K562 (cell line): Measurements from ENCODE around the gene CHST14. TPM values are rescaled to one million over a fixed set of nuclear protein-coding genes. Genes with fewer than 3 reads are reported as not detected.

Source experiments
- AFF1 ChIP-seq, 2 experiments: fragments of 450-650 bp; IDR thresholded peaks; 2 replicates each; pipeline ENCODE4 v1.6.1; 2018; ENCODE audit warnings: mild to moderate bottlenecking in 2 of 2, low read depth in 1 of 2; ENCODE audit not compliant: partially characterized antibody in 2 of 2
- ATF3 ChIP-seq, 2 experiments: fragments of 450-650 bp in 1 of 2; sonication (generic) in 1 of 2; formaldehyde crosslinking in 1 of 2; IDR thresholded peaks in 1 of 2; conservative IDR thresholded peaks in 1 of 2; 2 replicates each; pipeline versions ENCODE4 v1.6.1 to v1.8.1; 2016 to 2023; ENCODE audit warnings: mild to moderate bottlenecking in 2 of 2, moderate library complexity in 2 of 2, inconsistent platforms in 1 of 2, missing genetic modification reagents in 1 of 2
- CHD1 ChIP-seq: fragments of 200-600 bp; sonication (generic); IDR thresholded peaks from one replicate; pipeline ENCODE4 v1.6.1; 2012; ENCODE audit warnings: mild to moderate bottlenecking, moderate library complexity, low read length, inconsistent platforms
- ESRRB ChIP-seq: fragments of 250-450 bp; sonication (Bioruptor Pico); IDR thresholded peaks from 2 replicates; pipeline ENCODE4 v1.5.0; 2020; ENCODE audit warnings: mild to moderate bottlenecking, moderate library complexity, borderline replicate concordance
- KDM1A ChIP-seq, 2 experiments: fragments of 450-650 bp; IDR thresholded peaks; 2 replicates each; pipeline ENCODE4 v1.6.1; 2016; ENCODE audit warnings: mild to moderate bottlenecking in 2 of 2
- NFRKB ChIP-seq: fragments of 450-650 bp; IDR thresholded peaks from 2 replicates; pipeline ENCODE4 v1.6.1; 2016; ENCODE audit warnings: low read depth
- RBFOX2 ChIP-seq: fragments of 200-400 bp; formaldehyde crosslinking; IDR thresholded peaks from 2 replicates; pipeline ENCODE4 v1.6.1; 2017; ENCODE audit warnings: low read depth, mild to moderate bottlenecking, low read length, moderate library complexity
- ZBTB40 ChIP-seq, 2 experiments: fragments of 450-650 bp in 1 of 2; sonication (generic) in 1 of 2; formaldehyde crosslinking in 1 of 2; IDR thresholded peaks; 2 replicates each; pipeline versions ENCODE4 v1.7.1 to v1.9.0; 2016 to 2022; ENCODE audit warnings: inconsistent platforms in 1 of 2, mild to moderate bottlenecking in 1 of 2, missing genetic modification reagents in 1 of 2
- ZNF655 ChIP-seq: fragments of 250-450 bp; sonication (Bioruptor Pico); IDR thresholded peaks from 2 replicates; pipeline ENCODE4 v1.5.0; 2021
- polyA plus RNA-seq, 8 experiments: library from polyadenylated mRNA; depleted of rRNA in 4 of 8; stranded (reverse) in 5 of 8; unstranded in 3 of 8; fragments of >200 nt; fragmentation: Nextera tagmentation in 2 of 8; fragmentation: Illumina TruSeq in 1 of 8; extraction: Ambion mirVana in 2 of 8; extraction: Trizol in 1 of 8; gene quantifications; 2 replicates each; pipeline versions ENCODE4 v1.2.1 to v1.2.3, GENCODE V29; 2011 to 2014; ENCODE audit warnings: inconsistent platforms in 1 of 8, missing spikeins in 1 of 8
- total RNA-seq, 7 experiments: library from RNA; depleted of rRNA in 6 of 7; stranded (reverse); fragments of >200 nt in 6 of 7; fragmentation: Illumina TruSeq in 2 of 7; extraction: Trizol in 2 of 7; gene quantifications; 2 replicates each; pipeline versions ENCODE4 v1.2.1 to v1.2.3, GENCODE V29; 2011 to 2021; ENCODE audit warnings: low replicate concordance in 1 of 7

The CHST14 gene
- total and polyA plus RNA-seq, 9 of the 15 experiments (the other 6 are each of a cell fraction or from before 2014, with no cell fraction given): 1.6 to 12.1 (median 4.5) TPM

- TF ChIP-seq ZNF655 (no peak), CHD1 (no peak), ESRRB (CRISPR knock-in tag) (no peak), KDM1A (IDR thresholded peaks at IDR 0.05) (peak in 1 of 2 experiments; percentile 95; a peak in 2 of 4 replicates), AFF1 (IDR thresholded peaks at IDR 0.05; ENCODE audit: low read depth in 1 of 2, partially characterized antibody in 2 of 2) (no peak), ATF3 (IDR thresholded peaks at IDR 0.05) (no peak), ATF3 (CRISPR knock-in tag; conservative IDR thresholded peaks at IDR 0.05) (no peak), RBFOX2 (peak; percentile 54), ZBTB40 (IDR thresholded peaks at IDR 0.05) (peak; percentile 39; the same call in 1 of the 2 replicates), ZBTB40 (CRISPR knock-in tag; IDR thresholded peaks at IDR 0.05) (no peak), NFRKB (0 out of 2 replicates have a peak, but pooled peaks have one; percentile 44)
Measured at GRCh38 chr15:40436116-40436891, 34.5 kb upstream of the CHST14 start (continued).
